Kidney (tissue), 14 donors: ENCODE data around the gene RHOB. TPM values are rescaled to one million over a fixed set of nuclear protein-coding genes. Genes with fewer than 3 reads are reported as not detected.

Experiments used
- DNase-seq, 5 donors: peaks; one replicate each; pipeline ENCODE4 v3.0.0-alpha.2; 2013 to 2020
- FAIRE-seq: peaks from 2 replicates; lab custom pipeline; 2012; peaks lifted over from hg19 to GRCh38; lab: Jason Lieb, UNC
- H3K27ac ChIP-seq, 2 donors: one replicate each; pipeline ENCODE4 v1.7.0; 2013; ENCODE audit warnings: low read depth in 2 of 2, low read length in 2 of 2, inconsistent platforms in 1 of 2
- H3K27me3 ChIP-seq: one replicate; pipeline ENCODE4 v1.7.1; 2013; ENCODE audit warnings: low read length, inconsistent platforms; ENCODE audit not compliant: control insufficient read depth, insufficient read depth
- H3K36me3 ChIP-seq, 3 donors: one replicate each; pipeline versions ENCODE4 v1.7.0 to v1.7.1; 2013; ENCODE audit warnings: low read length in 3 of 3, control low read depth in 1 of 3, inconsistent platforms in 1 of 3; ENCODE audit not compliant: insufficient read depth in 3 of 3, control insufficient read depth in 2 of 3
- H3K4me1 ChIP-seq, 3 donors: one replicate each; pipeline versions ENCODE4 v1.7.0 to v1.7.1; 2013; ENCODE audit warnings: low read length in 3 of 3, inconsistent platforms in 1 of 3, low read depth in 1 of 3; ENCODE audit not compliant: control insufficient read depth in 2 of 3, insufficient read depth in 2 of 3
- H3K4me3 ChIP-seq, 3 donors: one replicate each; pipeline versions ENCODE4 v1.7.0 to v1.8.1; 2013; ENCODE audit warnings: low read length in 3 of 3, control low read depth in 1 of 3, inconsistent platforms in 1 of 3
- H3K9ac ChIP-seq, 3 donors: one replicate each; pipeline versions ENCODE4 v1.7.0 to v1.7.1; 2013; ENCODE audit warnings: low read length in 3 of 3, control low read depth in 1 of 3, inconsistent platforms in 1 of 3
- H3K9me3 ChIP-seq, 3 donors: one replicate each; pipeline versions ENCODE4 v1.7.0 to v1.7.1; 2013; ENCODE audit warnings: low read length in 3 of 3, control low read depth in 1 of 3, inconsistent platforms in 1 of 3; ENCODE audit not compliant: control insufficient read depth in 2 of 3, insufficient read depth in 1 of 3
- intact Hi-C: fragments of 100-400 bp; cut with DNase I; formaldehyde crosslinking; loops from one replicate; pipeline ENCODE4 v1.11.1; 2022
- polyA plus RNA-seq: library from polyadenylated mRNA; stranded (reverse); fragments of 350-450 nt; fragmentation: Illumina TruSeq; extraction: RNeasy Lipid Tissue Mini Kit (QIAGEN cat#74804); gene quantifications from one replicate; pipeline ENCODE4 v1.2.3, GENCODE V29; 2014; ENCODE audit warnings: low read depth, low replicate concordance; ENCODE audit not compliant: insufficient read depth
- total RNA-seq: library from RNA; stranded (reverse); fragmentation: NEBNext Ultra II Directional; extraction: Animal tissue kit (Norgen Biotek cat#: 25700); gene quantifications from one replicate; pipeline ENCODE4 v1.2.1, GENCODE V29; 2021
- TF ChIP-seq, protein P1 (sequence below): IDR thresholded peaks from 3 replicates; pipeline ENCODE4 v1.5.1; 2012; ENCODE audit warnings: mild to moderate bottlenecking, moderate library complexity, borderline replicate concordance; ENCODE audit not compliant: insufficient read depth; ENCODE audit errors: extremely low read depth
- donor health status: control.
- donor health status: control.
- donor health status: control.
- donor health status: control.
- donor health status: control.
- donor health status: DM: yes; HTN: yes; CAD: no.
- donor health status: Normal renal cell carcinoma (clear cell type).

The RHOB gene
- total and polyA plus RNA-seq, 2 donors from 2014 or later: 241 to 487 TPM

DNA sequence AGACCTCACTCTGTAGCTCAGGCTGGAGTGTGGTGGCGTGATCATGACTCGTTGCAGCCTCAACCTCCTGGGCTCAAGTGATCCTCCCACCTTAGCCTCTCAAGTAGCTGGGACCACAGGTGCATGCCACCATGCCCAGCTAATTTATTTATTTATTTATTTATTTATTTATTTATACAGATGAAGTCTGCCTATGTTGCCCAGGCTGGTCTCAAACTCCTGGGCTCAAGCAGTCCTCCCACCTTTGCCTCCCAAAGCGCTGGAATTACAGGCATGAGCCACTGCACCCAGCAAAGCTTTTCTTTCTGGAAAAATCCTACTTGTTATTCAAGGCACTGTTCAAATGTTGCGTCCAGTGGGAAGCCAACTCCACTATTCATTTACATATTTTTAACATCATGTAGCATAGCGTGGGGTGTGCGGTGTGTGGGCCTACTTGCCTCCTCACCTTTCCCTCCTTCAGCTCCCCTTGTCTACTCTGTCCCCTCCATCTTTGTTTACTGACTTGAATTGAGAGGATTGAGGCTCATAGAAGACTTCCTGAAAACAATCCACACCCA lies 6.8 kb upstream of the RHOB start:
- H3K4me1 ChIP-seq: peaks cover 0 to 16% (median 6%) of the 10 kb centered on the region in 3 donors
- DNase-seq: peak in 1 of 5 donors; percentile 20
- H3K27me3 ChIP-seq: no peaks in the 10 kb centered on the region
- no peak overlapping the region for H3K27ac ChIP-seq
- H3K9me3 ChIP-seq: no peaks in the 10 kb centered on the region
- TF ChIP-seq, protein P1, sequence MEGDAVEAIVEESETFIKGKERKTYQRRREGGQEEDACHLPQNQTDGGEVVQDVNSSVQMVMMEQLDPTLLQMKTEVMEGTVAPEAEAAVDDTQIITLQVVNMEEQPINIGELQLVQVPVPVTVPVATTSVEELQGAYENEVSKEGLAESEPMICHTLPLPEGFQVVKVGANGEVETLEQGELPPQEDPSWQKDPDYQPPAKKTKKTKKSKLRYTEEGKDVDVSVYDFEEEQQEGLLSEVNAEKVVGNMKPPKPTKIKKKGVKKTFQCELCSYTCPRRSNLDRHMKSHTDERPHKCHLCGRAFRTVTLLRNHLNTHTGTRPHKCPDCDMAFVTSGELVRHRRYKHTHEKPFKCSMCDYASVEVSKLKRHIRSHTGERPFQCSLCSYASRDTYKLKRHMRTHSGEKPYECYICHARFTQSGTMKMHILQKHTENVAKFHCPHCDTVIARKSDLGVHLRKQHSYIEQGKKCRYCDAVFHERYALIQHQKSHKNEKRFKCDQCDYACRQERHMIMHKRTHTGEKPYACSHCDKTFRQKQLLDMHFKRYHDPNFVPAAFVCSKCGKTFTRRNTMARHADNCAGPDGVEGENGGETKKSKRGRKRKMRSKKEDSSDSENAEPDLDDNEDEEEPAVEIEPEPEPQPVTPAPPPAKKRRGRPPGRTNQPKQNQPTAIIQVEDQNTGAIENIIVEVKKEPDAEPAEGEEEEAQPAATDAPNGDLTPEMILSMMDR: no peak
- no peak overlapping the region for H3K9ac ChIP-seq
- no peaks in the 10 kb centered on the region for H3K36me3 ChIP-seq
- intact Hi-C loops: loop anchor here (5.0 kb wide), 1 partner anchor 197 kb away; no protein-coding TSS in a partner anchor
- H3K4me3 ChIP-seq: no peak overlapping the region
- FAIRE-seq: no peak

DNA sequence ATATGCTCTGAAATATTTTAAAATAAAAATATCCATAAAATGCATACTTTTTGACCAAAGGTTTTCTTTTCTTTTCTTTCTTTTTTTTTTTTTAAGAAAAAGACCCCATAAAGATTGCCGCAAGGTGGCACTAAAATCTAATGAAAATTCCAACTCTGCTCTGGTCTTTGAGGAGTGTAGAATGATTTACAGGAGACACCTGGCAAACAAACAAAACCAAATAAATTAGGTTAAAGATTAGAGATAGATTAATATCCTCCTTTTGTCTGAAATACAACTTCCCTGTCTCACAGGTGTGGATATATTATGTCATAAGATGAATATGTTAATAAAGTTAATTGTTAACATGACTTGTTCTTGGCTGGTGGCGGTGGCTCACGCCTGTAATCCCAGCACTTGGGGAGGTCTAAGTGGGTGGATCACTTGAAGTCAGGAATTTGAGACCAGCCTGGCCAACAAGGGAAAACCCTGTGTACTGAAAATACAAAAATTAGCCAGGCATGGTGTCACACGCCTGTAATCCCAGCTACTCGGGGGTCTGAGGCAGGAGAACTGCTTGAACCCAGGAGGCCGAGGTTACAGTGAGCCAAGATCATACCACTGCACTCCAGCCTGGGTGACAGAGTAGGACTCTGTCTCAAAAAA lies 3.5 kb upstream of the RHOB start:
- intact Hi-C loops: loop anchor here (5.0 kb wide), 1 partner anchor 194 kb away; no protein-coding TSS in a partner anchor

DNA sequence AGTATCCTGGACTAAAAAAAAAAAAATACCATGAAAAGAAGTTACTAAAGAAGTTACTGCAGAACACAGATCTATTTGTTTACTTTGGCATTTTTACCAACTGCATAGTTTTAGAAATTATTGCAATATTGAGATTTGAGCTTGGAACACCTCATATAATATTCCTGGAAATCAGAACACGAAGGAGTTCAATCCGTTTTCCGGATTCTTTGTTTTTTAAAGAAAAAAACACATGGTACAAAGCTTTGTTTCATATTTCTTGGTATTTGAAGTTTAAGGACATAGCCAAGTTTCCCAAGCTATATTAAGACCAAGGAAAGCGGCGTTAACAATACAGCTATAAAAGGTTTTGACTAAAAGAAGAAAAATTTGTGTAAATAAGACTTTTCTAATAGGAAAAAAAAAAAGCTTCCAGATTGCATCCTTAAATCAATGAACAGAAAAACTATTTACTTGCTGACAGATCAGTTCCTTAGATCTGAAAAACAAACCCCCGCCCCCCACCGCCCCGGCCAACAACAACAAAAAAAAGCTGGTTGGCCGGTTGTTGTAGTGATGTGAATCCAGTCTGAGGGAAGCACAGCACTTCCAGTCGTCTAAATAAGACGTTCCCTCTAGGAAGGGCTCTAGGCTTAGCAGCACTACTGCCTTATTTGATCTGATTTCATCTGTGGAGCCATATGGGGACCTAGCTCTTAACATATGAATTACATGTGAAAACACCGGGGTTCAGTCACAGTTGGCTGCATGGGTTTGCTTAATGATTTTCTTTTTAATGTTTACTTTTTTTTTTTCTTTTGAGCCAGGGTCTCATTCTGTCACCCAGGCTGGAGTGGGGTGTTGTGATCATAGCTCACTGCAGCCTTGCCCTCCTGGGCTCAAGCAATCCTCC lies 2.5 kb upstream of the RHOB start:
- intact Hi-C loops: loop anchor here (5.0 kb wide), 1 partner anchor 193 kb away; no protein-coding TSS in a partner anchor
- peak; percentile 50 for FAIRE-seq

More for the DNA sequence above, 3.5 kb upstream of the RHOB start:
- TF ChIP-seq, protein P1: peak; percentile 45
- H3K27me3 ChIP-seq: no peaks in the 10 kb centered on the region
- peaks cover 0 to 16% (median 8%) of the 10 kb centered on the region in 3 donors for H3K4me1 ChIP-seq
- peaks cover 0 to 9% (median 2%) of the 10 kb centered on the region in 3 donors for H3K36me3 ChIP-seq
- DNase-seq: peak; percentile 61 to 89 (median 86)
- no peak overlapping the region for H3K9ac ChIP-seq
- H3K9me3 ChIP-seq: no peaks in the 10 kb centered on the region
- H3K27ac ChIP-seq: peak overlapping the region; percentile 74 to 89
- peak; percentile 98 for FAIRE-seq
- H3K4me3 ChIP-seq: peak overlapping the region in 1 of 3 donors; percentile 41

More for the DNA sequence above, 2.5 kb upstream of the RHOB start:
- DNase-seq: peak in 4 of 5 donors; percentile 28 to 73 (median 52)
- H3K4me3 ChIP-seq: peak overlapping the region in 2 of 3 donors; percentile 18 to 62
- peaks cover 0 to 16% (median 8%) of the 10 kb centered on the region in 3 donors for H3K4me1 ChIP-seq
- H3K36me3 ChIP-seq: peaks cover 0 to 18% (median 6%) of the 10 kb centered on the region in 3 donors
- no peaks in the 10 kb centered on the region for H3K9me3 ChIP-seq
- H3K27ac ChIP-seq: peak overlapping the region; percentile 74 to 89
- no peaks in the 10 kb centered on the region for H3K27me3 ChIP-seq
- TF ChIP-seq, protein P1: no peak
- peak overlapping the region in 1 of 3 donors; percentile 46 for H3K9ac ChIP-seq
